ENCODE data around the gene SETBP1.

The SETBP1 gene

GRCh38 chr18:44889111-44889510 is 208.4 kb downstream of the SETBP1 start:
- H3K9ac ChIP-seq = no peak overlapping the region
- no peaks in the 10 kb centered on the region for H3K27me3 ChIP-seq (ENCODE audit: control insufficient read depth, insufficient read depth, low read length)
- H3K79me2 ChIP-seq = no peaks in the 10 kb centered on the region
- H3K4me1 ChIP-seq = no peaks in the 10 kb centered on the region
- no peak overlapping the region for H3K4me3 ChIP-seq (ENCODE audit: low read depth, low read length)
- H3K36me3 ChIP-seq (ENCODE audit: control insufficient read depth, insufficient read depth, low read length) = no peaks in the 10 kb centered on the region
- H2AFZ ChIP-seq = no peak overlapping the region
- H3K9me3 ChIP-seq (ENCODE audit: control insufficient read depth, low read length) = no peaks in the 10 kb centered on the region
- TF ChIP-seq CTCF (IDR thresholded peaks at IDR 0.05) = no peak
- H3K4me2 ChIP-seq (ENCODE audit: low read length) = no peak overlapping the region
- no peak overlapping the region for H3K27ac ChIP-seq

GRCh38 chr18:44893045-44893706 is 212.5 kb downstream of the SETBP1 start:
- Histone ChIP-seq H3K9me3 (ENCODE audit: control insufficient read depth, low read length) (no peaks in the 10 kb centered on the region), H3K27ac (no peak overlapping the region), H3K4me2 (ENCODE audit: low read length) (no peak overlapping the region), H3K9ac (no peak overlapping the region), H2AFZ (no peak overlapping the region), H3K4me1 (no peaks in the 10 kb centered on the region), H3K79me2 (no peaks in the 10 kb centered on the region), H3K4me3 (ENCODE audit: low read depth, low read length) (no peak overlapping the region), H3K36me3 (ENCODE audit: control insufficient read depth, insufficient read depth, low read length) (no peaks in the 10 kb centered on the region), H3K27me3 (ENCODE audit: control insufficient read depth, insufficient read depth, low read length) (no peaks in the 10 kb centered on the region)
- TF ChIP-seq CTCF (IDR thresholded peaks at IDR 0.05) = no peak

- Histone ChIP-seq H3K4me3 (ENCODE audit: low read depth, low read length) (no peak overlapping the region), H3K36me3 (ENCODE audit: control insufficient read depth, insufficient read depth, low read length) (no peaks in the 10 kb centered on the region), H3K9me3 (ENCODE audit: control insufficient read depth, low read length) (no peaks in the 10 kb centered on the region), H3K27ac (no peak overlapping the region), H3K4me2 (ENCODE audit: low read length) (no peak overlapping the region), H2AFZ (no peak overlapping the region), H3K27me3 (ENCODE audit: control insufficient read depth, insufficient read depth, low read length) (no peaks in the 10 kb centered on the region), H3K4me1 (no peaks in the 10 kb centered on the region), H3K79me2 (peaks cover 2% of the 10 kb centered on the region), H3K9ac (no peak overlapping the region)
- TF ChIP-seq CTCF (IDR thresholded peaks at IDR 0.05) = no peak
These were observed 213.3 kb downstream of the SETBP1 start for GRCh38 chr18:44893966-44894365.

GRCh38 chr18:44895176-44895798 is 214.6 kb downstream of the SETBP1 start:
- Histone ChIP-seq H3K27ac (no peak overlapping the region), H3K4me2 (ENCODE audit: low read length) (no peak overlapping the region), H3K4me3 (ENCODE audit: low read depth, low read length) (no peak overlapping the region), H3K9ac (no peak overlapping the region), H3K9me3 (ENCODE audit: control insufficient read depth, low read length) (no peaks in the 10 kb centered on the region), H3K79me2 (peaks cover 6% of the 10 kb centered on the region), H3K4me1 (no peaks in the 10 kb centered on the region), H3K27me3 (ENCODE audit: control insufficient read depth, insufficient read depth, low read length) (no peaks in the 10 kb centered on the region), H2AFZ (no peak overlapping the region), H3K36me3 (ENCODE audit: control insufficient read depth, insufficient read depth, low read length) (no peaks in the 10 kb centered on the region)
- TF ChIP-seq CTCF (IDR thresholded peaks at IDR 0.05) = no peak

- Histone ChIP-seq H3K79me2 (peaks cover 6% of the 10 kb centered on the region), H3K4me2 (ENCODE audit: low read length) (no peak overlapping the region), H3K27me3 (ENCODE audit: control insufficient read depth, insufficient read depth, low read length) (no peaks in the 10 kb centered on the region), H3K36me3 (ENCODE audit: control insufficient read depth, insufficient read depth, low read length) (no peaks in the 10 kb centered on the region), H3K4me1 (no peaks in the 10 kb centered on the region), H3K27ac (no peak overlapping the region), H3K9ac (no peak overlapping the region), H2AFZ (no peak overlapping the region), H3K9me3 (ENCODE audit: control insufficient read depth, low read length) (no peaks in the 10 kb centered on the region), H3K4me3 (ENCODE audit: low read depth, low read length) (no peak overlapping the region)
- no peak for TF ChIP-seq CTCF (IDR thresholded peaks at IDR 0.05)
These were observed 216.2 kb downstream of the SETBP1 start for GRCh38 chr18:44896846-44897245.

Data from parathyroid adenoma (tissue), 2 donors.